GM21528 (cell line): ENCODE measurements around the gene RAD51C.
"Not testable (repeated sequence)": the region's sequence is repeated elsewhere in the genome, so short reads cannot be mapped to it uniquely, and the experiment has no call there.

Experiments used
- ATAC-seq: cut with Tn5 transposase; IDR thresholded peaks from one replicate; pipeline ENCODE4 v1.9.1; 2021; ENCODE audit warnings: mild to moderate bottlenecking, moderate library complexity; ENCODE audit not compliant: unreplicated experiment, low FRiP score

Gene RAD51C

DNA sequence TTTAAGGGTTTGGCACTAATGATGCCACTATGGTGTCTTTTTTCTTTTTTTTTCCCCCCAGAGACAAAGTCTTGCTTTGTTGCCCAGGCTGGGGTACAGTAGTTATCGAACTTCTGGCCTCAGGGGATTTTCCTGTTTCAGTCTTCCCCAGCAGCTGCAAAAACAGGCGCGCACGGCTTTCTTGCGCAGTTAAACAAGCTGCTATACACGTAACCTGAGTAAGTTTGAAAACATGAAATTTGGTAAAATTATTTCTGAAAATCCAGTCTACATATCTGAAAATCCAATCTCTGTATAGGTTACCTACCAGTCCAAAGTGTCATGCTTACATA is 12.4 kb upstream of the RAD51C start:
- ATAC-seq: no peak

DNA sequence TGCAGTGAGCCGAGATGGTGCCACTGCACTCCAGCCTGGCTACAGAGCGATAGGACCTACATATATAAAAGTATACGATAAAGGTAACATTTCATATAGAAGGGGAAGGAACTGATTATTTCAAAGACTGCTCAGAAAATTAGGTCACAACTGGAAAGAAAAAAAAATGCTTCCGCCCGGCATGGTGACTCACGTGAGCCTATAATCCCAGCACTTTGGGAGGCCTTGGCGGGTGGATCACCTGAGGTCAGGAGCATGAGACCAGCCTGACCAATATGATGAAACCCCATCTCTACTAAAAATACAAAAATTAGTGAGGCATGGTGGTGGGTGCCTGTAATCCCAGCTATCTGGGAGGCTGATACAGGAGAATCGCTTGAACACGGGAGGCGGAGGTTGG is 8.4 kb upstream of the RAD51C start:
- ATAC-seq: no peak

DNA sequence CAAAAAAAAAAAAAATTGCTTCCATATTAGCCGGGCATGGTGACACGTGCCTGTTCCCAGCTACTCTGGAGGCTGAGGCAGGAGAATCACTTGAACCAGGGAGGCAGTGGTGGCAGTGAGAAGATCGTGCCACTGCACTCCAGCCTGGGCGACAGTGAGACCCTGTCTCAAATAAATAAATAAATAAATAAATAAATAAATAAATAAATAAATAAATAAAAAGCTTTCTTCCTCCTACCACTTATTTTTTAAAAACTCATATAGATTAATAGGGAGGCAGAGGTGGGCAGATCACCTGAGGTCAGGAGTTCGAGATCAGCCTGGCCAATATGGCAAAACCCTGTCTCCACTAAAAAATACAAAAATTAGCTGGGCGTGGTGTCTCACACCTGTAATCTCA is 7.9 kb upstream of the RAD51C start:
- ATAC-seq: not testable (repeated sequence)

DNA sequence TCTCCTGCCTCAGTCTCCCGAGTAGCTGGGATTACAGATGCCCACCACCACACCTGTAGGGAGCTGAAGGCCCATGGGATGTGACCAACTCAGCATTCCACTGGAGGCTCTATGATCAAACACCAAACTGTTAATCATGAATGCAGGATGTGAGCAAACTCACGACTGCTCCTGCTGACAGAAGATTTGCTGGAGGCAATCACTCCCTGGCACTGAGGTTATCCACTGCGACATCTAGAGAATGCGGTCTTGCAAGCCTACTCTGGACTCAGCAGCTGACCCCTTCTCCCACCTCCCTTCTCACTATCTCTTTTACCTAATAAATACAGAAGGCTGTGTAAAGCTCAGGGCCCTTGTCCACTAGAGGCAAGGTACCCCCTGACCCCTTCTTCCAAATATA is 5.4 kb upstream of the RAD51C start:
- ATAC-seq: no peak

DNA sequence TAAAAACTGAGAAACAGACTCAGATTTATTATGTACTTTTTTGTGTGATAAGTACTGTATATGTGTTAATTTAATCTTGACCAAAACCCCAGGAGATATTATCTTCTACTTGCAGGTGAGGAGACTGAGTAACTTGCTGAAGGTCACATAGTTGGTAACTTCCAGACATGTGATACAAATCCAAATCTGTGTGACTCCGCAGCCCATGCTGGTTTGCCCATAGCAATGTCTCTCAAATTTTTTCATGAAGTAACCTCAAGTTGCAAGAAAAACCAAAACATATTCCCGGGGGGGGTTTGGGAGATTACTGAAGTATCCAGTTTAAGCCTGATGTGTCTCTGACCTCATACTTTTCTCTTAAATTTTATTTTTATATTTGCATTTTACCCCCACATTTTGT is 3.9 kb upstream of the RAD51C start:
- no peak for ATAC-seq

DNA sequence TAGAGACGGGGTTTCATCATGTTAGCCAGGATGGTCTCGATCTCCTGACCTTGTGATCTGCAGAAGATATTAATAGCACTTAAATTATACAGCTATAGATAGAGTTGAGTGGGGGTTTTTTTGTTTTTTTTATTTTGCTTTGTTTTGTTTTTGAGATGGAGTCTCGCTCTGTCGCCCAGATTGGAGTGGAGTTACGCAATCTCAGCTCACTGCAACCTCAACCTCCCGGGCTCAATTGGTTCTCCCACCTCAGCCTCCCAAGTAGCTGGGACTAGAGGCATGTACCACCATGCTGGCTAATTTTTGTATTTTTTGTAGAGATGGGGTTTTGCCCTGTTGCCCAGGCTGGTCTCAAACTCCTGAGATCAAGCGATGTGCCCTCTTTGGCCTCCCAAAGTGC is 2.4 kb upstream of the RAD51C start:
- not testable (repeated sequence) for ATAC-seq

DNA sequence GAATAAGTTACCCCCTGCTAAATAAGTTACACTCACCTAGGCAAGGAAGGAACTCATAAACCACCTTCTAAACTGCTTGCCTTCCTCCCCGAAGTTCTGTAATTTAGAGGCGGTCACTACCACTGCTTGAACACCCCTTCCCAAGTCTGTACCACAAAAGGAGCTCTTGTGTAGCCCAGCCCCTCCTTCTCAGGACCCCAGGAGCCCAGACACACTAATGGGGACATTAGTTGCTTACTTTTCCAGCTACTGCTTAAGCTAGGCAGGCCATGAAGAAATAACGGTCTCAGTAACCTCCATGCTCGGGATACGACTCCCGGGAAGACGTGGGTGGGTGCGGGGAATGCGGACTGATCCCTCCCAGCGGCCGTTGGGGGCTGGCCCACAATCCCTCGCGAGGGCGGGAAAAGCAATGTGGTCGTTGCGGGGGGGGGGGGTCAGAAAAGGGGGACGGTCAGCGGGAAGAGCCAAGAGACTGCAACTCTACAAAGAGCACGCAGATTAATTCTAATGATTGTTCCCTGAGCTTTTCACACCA is 632 bp upstream of the RAD51C start, which contains the start of gene TEX14:
TEX14 (minus strand) TSS at position 345 of the 538 bp plus-strand sequence. CDS start 40,044 bp downstream, outside the sequence.
- ATAC-seq: no peak

DNA sequence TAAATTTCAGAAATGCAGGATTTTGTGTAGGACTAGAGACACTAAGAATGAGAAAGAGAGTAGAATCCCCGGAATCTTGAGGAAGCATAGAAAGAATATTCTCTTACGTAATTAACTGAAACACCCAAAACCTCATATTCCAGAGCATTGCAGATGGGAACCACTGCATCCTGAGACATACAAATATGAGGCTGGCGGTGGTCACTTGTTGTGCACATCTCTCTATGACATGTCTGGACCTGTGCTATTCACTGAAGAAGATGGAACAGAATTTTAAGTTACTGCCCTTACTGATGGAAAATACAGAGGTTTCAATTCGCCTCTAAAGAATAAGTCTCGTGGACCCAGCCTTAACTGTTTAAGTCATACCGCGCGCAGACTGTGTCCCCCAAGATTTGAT is 806 bp downstream of the RAD51C start:
- ATAC-seq: no peak

DNA sequence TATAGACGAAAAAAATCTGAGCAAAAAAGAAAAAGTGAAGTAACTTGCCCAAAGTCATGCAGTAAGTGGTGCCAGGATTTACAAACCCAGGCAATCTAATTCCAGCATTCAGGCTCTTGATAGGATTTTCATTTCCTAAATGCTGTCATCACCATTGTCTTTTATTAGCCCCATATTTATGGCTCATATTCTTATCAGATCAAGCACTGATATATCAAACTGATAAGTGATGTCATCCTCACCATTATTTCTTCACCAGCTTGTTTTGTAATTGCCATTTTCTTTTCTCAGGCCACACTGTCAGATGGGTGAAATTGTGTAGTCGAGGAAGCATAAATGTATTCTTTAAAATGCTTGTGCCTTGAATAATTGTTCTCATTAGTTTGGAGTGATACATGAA is 1.3 kb downstream of the RAD51C start:
- no peak for ATAC-seq

DNA sequence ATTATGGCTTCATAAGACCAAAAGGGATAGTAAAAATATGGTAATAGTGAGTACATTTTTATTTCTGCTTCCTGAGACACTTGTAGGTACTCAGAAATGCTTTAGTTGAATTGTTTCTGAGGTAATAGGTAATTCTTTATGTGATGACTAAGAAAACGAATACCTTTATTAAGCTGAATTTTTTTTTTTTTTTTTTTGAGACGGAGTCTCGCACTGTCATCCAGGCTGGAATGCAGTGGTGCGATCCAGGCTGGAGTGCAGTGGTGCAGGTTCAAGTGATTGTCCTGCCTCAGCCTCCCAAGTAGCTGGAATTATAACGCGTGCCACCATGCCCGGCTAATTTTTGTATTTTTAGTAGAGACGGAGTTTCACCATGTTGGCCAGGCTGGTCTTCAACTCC is 1.9 kb downstream of the RAD51C start:
- no peak for ATAC-seq

DNA sequence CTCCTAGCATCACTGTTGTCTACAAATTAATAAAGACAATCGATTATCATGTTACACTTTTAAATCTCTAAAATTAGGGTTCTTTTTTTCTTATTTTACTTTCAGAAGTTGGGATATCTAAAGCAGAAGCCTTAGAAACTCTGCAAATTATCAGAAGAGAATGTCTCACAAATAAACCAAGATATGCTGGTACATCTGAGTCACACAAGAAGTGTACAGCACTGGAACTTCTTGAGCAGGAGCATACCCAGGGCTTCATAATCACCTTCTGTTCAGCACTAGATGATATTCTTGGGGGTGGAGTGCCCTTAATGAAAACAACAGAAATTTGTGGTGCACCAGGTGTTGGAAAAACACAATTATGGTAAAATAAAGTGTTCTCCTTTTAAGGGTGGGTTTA is 2.4 kb downstream of the RAD51C start:
- no peak for ATAC-seq

DNA sequence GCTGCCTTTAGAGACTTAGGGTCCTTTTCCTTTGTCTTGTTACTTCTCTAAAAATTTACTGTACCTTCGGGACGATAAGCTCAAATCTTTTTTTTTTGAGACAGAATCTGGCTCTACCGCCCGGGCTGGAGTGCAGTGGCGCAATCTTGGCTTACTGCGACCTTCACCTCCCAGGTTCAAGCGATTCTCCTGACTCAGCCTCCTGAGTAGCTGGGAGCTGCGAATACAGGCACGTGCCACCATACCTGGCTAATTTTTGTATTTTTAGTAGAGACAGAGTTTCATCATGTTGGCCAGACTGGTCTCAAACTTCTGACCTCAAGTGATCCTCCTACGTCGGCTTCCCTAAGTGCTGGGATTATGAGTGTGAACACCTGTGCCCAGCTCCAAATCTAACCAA is 7.4 kb downstream of the RAD51C start:
- no peak for ATAC-seq

DNA sequence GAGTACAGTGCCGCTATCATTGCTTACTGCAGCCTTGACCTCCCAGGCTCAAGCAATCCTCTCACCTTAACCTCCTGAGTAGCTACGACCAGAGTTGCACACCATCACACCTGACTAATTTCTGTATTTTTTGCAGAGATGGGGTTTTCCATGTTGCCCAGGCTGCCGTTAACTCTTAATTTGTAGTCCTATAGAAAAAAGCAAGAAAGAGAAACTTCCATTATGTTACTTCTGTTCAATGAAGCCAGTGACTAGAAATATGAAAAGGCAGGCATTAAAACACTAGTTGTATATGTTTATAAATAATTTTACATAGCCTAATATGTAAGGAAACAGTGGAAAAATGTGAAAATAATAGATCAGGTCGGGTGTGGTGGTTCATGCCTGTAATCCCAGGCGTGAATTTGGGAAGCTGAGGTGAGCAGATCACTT is 9.7 kb downstream of the RAD51C start:
- ATAC-seq: no peak

DNA sequence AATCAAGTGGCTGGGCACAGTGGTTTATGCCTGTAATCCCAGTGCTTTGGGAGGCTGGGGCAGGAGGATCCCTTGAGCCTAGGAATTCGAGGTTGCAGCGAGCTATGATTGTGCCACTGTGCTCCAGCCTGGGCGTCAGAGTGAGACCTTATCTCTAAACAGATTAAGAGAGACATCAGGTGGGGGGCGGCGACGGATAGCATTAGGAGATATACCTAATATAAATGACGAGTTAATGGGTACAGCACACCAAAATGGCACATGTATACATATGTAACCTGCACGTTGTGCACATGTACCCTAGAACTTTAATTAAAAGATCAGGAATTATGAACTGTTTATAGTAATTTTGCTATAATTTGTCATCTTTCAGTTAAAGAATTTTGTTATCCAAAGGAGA is 10.3 kb downstream of the RAD51C start:
- no peak for ATAC-seq

DNA sequence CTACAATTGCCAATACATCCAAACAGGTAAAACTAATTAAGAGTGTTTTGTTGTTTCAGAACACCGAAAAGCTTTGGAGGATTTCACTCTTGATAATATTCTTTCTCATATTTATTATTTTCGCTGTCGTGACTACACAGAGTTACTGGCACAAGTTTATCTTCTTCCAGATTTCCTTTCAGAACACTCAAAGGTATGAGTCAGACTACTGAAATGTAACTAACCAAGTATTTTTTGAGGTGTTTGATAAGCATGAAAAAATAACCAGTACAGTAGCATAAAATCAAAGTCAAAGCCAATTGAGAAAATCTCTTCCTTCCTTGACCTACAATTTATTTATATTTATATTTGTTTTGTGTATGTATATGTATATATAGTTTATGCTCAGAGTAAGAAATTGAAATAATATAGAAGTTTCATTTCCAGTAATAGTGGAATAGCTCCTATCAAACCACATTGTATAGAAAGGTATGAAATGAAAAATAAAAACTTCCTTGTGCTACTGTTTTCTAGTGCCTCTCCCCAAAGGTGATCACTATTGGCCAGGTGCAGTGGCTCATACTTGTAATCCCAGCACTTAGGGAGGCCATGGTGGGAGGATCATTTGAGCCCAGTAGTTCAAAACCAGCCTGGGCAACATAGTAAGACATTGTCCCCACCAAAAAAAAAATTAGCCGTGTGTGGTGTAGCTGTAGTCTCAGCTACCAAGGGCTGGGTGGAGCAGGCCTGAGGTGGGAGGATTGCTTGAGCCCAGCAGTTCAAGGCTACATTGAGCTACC is 10.9 kb downstream of the RAD51C start:
- ATAC-seq: no peak

DNA sequence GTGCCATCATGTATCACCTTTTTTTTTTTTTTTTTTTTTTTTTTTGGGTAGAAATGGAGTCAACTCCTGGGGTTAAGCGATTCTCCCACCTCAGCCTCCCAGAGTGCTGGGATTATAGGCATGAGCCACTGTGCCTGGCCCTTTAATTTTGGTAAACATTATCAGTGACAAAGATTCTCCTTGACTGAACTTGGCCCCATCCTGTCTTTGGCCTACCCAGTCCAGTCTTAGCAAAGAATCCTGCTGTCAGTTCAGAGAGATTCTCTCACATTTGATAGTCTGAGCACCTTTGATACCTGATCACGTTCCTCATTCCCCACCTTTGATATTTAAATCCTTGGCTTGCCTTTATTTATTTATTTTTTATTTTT is 11.5 kb downstream of the RAD51C start:
- ATAC-seq: no peak

DNA sequence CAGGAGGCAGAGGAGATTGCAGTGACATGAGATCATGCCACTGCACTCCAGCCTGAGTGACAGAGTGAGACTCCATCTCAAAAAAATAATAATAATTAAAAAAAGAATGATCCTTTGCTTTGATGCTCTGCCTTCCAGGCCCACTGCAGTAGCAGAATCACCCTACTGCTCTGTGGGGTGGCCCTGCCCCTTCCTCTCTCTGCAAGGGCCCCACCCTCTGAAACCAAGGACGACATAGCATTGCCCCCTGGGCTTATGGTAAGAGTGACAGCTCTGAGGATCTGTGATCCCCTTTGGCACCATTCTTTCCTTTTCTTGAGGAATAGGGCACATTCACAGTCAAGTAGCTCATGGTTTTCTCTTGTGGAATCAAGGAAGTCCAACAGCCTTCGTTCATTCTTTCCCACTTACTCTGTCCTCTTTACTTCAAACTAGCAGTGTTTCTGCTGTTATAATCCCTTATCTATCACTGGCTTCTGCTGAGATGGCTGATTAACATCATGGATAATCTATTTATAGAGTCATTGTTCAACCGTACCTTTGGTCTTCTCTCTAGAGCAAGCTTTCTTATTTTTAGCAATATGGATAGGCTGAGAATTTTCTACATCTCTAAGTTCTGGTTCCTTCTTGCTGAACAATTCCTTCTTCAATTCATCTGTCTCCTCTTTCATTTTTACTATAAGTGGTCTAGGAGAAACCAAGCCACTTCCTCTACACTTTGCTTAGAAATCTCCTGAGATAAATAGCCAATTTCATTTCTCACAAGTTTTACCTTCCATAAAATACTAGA is 14.1 kb downstream of the RAD51C start:
- no peak for ATAC-seq

DNA sequence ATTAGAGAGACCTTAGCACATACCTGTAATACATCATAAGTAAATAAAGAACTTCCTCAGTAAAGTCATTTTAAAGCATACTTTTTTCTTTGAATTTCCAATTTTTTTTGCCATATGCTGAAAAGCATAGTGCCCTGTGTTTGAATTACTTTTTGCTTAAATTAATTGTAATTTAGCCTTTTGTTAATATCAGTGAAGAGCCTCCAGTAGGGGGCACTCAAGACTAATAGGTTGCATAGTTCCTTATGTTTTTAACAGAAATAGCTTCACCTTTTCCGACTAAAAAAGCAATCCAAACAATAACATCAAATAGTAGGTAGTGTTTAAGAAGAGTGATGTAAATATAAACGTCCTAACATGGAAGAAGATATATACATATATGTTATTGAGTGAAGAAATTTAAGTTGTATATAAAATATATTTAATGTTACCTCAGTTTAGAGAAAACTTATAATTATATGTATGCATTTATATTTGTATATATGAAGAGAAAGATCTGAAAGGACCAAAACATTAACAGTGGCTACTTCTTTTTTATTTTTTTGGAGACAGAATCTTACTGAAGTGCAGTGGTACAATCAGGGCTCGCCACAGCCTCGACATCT is 18.6 kb downstream of the RAD51C start:
- ATAC-seq: no peak

DNA sequence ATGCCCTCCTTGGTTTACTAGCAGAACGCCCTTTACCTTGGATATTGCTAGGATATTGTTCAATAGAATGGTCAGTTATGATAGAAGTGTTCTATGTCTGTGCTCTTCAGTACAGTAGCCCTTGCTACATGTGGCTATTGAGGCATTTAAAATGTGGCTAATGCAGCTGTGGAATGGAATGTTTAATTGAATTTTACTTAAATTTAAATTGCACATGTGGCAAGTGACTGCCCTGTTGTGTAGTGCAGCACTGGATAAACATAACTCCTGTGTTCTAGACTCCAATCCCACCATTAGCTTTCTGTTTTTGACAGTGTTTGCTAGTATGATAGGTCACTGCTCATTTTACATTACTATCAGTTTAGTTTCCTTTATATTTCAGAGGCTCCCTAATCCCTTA is 29.9 kb downstream of the RAD51C start:
- no peak for ATAC-seq

DNA sequence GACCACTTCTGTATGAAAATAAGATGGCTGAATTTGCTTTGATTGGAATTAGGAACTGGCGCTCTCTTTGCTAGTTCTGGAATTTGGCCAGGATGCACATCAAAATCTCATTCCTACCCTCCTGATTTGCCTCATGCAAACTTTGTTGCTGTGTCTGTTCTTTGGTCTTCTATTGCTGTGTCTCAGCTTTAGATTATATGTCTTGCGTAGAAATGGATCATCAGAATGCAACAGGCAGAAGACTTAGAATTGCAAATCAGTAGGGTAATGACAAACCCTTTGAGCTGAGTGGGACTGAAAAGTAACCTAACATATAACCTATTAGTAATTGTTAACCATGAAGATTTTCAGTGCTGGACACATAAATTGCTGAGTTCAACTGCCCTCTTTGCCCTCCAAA is 30.3 kb downstream of the RAD51C start:
- no peak for ATAC-seq

DNA sequence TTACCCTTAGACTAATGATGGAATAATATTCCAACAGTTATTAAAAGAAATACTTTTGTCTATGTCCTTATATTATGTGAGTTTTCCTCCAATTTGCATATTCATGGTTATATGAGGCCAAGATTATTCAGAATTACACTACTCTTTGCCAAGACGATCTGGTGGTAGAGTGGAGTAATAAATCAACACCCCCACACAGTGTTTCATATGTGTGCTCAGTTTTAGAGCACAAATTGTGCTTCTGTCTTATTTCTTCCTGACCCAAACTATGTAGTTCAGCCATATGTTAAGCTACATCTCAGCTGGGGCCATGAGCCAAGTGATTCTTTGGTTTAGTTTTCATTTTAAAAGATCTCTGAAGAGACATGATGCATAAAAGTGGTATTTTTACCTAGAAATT is 36.4 kb downstream of the RAD51C start:
- ATAC-seq: no peak
